K562 (cell line): ENCODE results near the gene SGIP1. TPM values are rescaled to one million over a fixed set of nuclear protein-coding genes. Genes with fewer than 3 reads are reported as not detected.

ENCODE experiments used
- ATAC-seq: fragments of 200-7000 bp; cut with Tn5 transposase; 3 replicates; pipeline ENCODE4 v1.9.1; 2020; ENCODE audit warnings: moderate library complexity
- BruUV-seq: library from RNA; stranded (reverse); fragments of 400-500 nt; replicated peaks from 2 replicates; lab custom pipeline; 2021; lab: Mats Ljungman, UMichigan
- CTCF ChIA-PET: fragments of 300-600 bp; formaldehyde crosslinking; extraction: SDS; loops from one replicate; lab custom pipeline; 2021; ENCODE audit warnings: low intra/inter-chr PET ratio; lab: Yijun Ruan, JAX
- POLR2A ChIA-PET: fragments of 300-600, 350-650 bp; sonication (Branson Sonifier 250); formaldehyde crosslinking; extraction: SDS; loops from one replicate; lab custom pipeline; 2021; ENCODE audit warnings: antibody characterized with exemption, inconsistent platforms; lab: Yijun Ruan, JAX
- DNase-seq, 4 experiments: peaks; one replicate each; pipeline versions ENCODE4 v3.0.0 to v3.0.0-alpha.2; 2011 to 2018; ENCODE audit warnings: low spot score in 3 of 4, mixed read lengths in 3 of 4; ENCODE audit errors: extremely low read depth in 1 of 4
- FAIRE-seq: peaks from 2 replicates; lab custom pipeline; 2011; peaks lifted over from hg19 to GRCh38; lab: Jason Lieb, UNC
- H2AFZ ChIP-seq: 2 replicates; pipeline ENCODE4 v1.6.0; 2011; ENCODE audit warnings: low read depth, low read length, control low read depth, inconsistent platforms
- H3K27ac ChIP-seq: fragments of 200-600 bp; 3 replicates; pipeline ENCODE4 v1.8.0; 2011; ENCODE audit warnings: low read depth, mild to moderate bottlenecking, control low read depth, inconsistent platforms, low read length, moderate library complexity, mixed read lengths; ENCODE audit errors: extremely low read depth
- H3K27me3 ChIP-seq, 2 experiments: fragments of 300-600 bp in 1 of 2; 2 replicates in 1 of 2; 3 replicates in 1 of 2; pipeline versions ENCODE4 v1.6.0 to v1.8.0; 2011; ENCODE audit warnings: inconsistent platforms in 2 of 2, low read length in 2 of 2, mild to moderate bottlenecking in 1 of 2, mixed read lengths in 1 of 2, moderate library complexity in 1 of 2; ENCODE audit not compliant: control insufficient read depth in 2 of 2, insufficient read depth in 2 of 2
- H3K36me3 ChIP-seq: fragments of 300-600 bp; 3 replicates; pipeline ENCODE4 v1.8.0; 2011; ENCODE audit warnings: mild to moderate bottlenecking, low read length, inconsistent platforms; ENCODE audit not compliant: control insufficient read depth, insufficient read depth
- H3K4me1 ChIP-seq, 2 experiments: fragments of 200-600 bp in 1 of 2; replicated peaks in 1 of 2; 2 replicates in 1 of 2; 3 replicates in 1 of 2; pipeline versions ENCODE4 v1.5.1 to v1.8.0; 2011; ENCODE audit warnings: inconsistent platforms in 2 of 2, low read length in 2 of 2, mild to moderate bottlenecking in 1 of 2, mixed read lengths in 1 of 2, moderate library complexity in 1 of 2; ENCODE audit not compliant: control insufficient read depth in 2 of 2, insufficient read depth in 2 of 2
- H3K4me2 ChIP-seq: 2 replicates; pipeline ENCODE4 v1.6.1; 2011; ENCODE audit warnings: low read length, control low read depth, inconsistent platforms, mixed read lengths; ENCODE audit not compliant: insufficient read depth
- H3K4me3 ChIP-seq: fragments of 200-600 bp; sonication (generic), shearing (Covaris generic); 2 replicates; pipeline ENCODE4 v1.5.1; 2016; ENCODE audit warnings: control low read depth, inconsistent platforms
- H3K79me2 ChIP-seq: fragments of 200-600 bp; 3 replicates; pipeline ENCODE4 v1.8.0; 2011; ENCODE audit warnings: low read length, inconsistent platforms; ENCODE audit not compliant: control insufficient read depth, insufficient read depth
- H3K9ac ChIP-seq, 2 experiments: 2 replicates each; pipeline versions ENCODE4 v1.6.0 to v1.6.1; 2011; ENCODE audit warnings: low read depth in 2 of 2, low read length in 2 of 2, control low read depth in 1 of 2, inconsistent platforms in 1 of 2, mild to moderate bottlenecking in 1 of 2, mixed read lengths in 1 of 2; ENCODE audit not compliant: insufficient read depth in 1 of 2
- H3K9me1 ChIP-seq: one replicate; pipeline ENCODE4 v1.6.0; 2011; ENCODE audit warnings: inconsistent platforms, mild to moderate bottlenecking, low read length, moderate library complexity; ENCODE audit not compliant: control insufficient read depth, insufficient read depth
- H3K9me3 ChIP-seq: replicated peaks from 2 replicates; pipeline ENCODE4 v1.5.1; 2011; ENCODE audit warnings: low read depth, low read length, inconsistent platforms; ENCODE audit not compliant: control insufficient read depth, insufficient read depth
- H4K20me1 ChIP-seq: replicated peaks from 2 replicates; pipeline ENCODE4 v1.6.1; 2011; ENCODE audit warnings: low read length, inconsistent platforms, mixed read lengths; ENCODE audit not compliant: control insufficient read depth, insufficient read depth
- ARNT ChIP-seq, 2 experiments: fragments of 450-650 bp; IDR thresholded peaks; 2 replicates each; pipeline ENCODE4 v1.6.1; 2016; ENCODE audit warnings: mild to moderate bottlenecking in 1 of 2
- CEBPB ChIP-seq: fragments of 450-650 bp; IDR thresholded peaks from 2 replicates; pipeline ENCODE4 v1.6.1; 2016; ENCODE audit warnings: missing genetic modification characterization, missing compliant biosample characterization
- CHCHD3 ChIP-seq: fragments of 250-450 bp; sonication (Bioruptor Pico); IDR thresholded peaks from 2 replicates; pipeline ENCODE4 v2.1.2; 2022; ENCODE audit warnings: mild to moderate bottlenecking
- MYNN ChIP-seq, 2 experiments: sonication (generic); formaldehyde crosslinking in 1 of 2; IDR thresholded peaks; 2 replicates each; pipeline versions ENCODE4 v1.5.0 to v1.6.1; 2016 to 2020; ENCODE audit warnings: antibody characterized with exemption in 1 of 2, missing genetic modification reagents in 1 of 2
- NCOA1 ChIP-seq: fragments of 450-650 bp; IDR thresholded peaks from 2 replicates; pipeline ENCODE4 v1.6.1; 2016; ENCODE audit warnings: low read depth
- NFE2 ChIP-seq: IDR thresholded peaks from 2 replicates; pipeline ENCODE4 v1.6.1; 2014; ENCODE audit warnings: antibody characterized with exemption, low read depth
- SETDB1 ChIP-seq: IDR thresholded peaks from one replicate; pipeline ENCODE4 v1.6.1; 2012; ENCODE audit warnings: low read length, control low read depth, inconsistent platforms
- ZC3H11A ChIP-seq: IDR thresholded peaks from 2 replicates; pipeline ENCODE4 v1.6.1; 2012; ENCODE audit warnings: low read depth, low read length, improper control_type of control experiment
- ZFP30 ChIP-seq: fragments of 250-450 bp; sonication (Bioruptor Pico); IDR thresholded peaks from 2 replicates; pipeline ENCODE4 v1.8.0; 2022; ENCODE audit warnings: moderate library complexity, mild to moderate bottlenecking, inconsistent platforms, borderline replicate concordance
- ZKSCAN1 ChIP-seq: fragments of 150-350 bp; IDR thresholded peaks from 2 replicates; pipeline ENCODE4 v1.6.1; 2016; ENCODE audit warnings: low read depth, low read length
- WGBS: fragments of 100-300 bp; shearing (Covaris generic); methylation state at CpG from one replicate; pipeline ENCODE4 v1.1.6; 2016; ENCODE audit warnings: low coverage, mixed read lengths; ENCODE audit not compliant: insufficient coverage; ENCODE audit errors: missing lambda C conversion rate; 5-methylcytosine and 5-hydroxymethylcytosine counted together
- in situ Hi-C: fragments of 300-500 bp; cut with MboI; formaldehyde crosslinking; loops from 4 replicates; pipeline ENCODE4 v1.15.0; 2018; ENCODE audit warnings: inconsistent platforms, mixed read lengths
- intact Hi-C: fragments of 100-400 bp; cut with micrococcal nuclease; formaldehyde crosslinking; loops from 2 replicates; pipeline ENCODE4 v1.14.2; 2022
- polyA plus RNA-seq, 8 experiments: library from polyadenylated mRNA; depleted of rRNA in 4 of 8; stranded (reverse) in 5 of 8; unstranded in 3 of 8; fragments of >200 nt; fragmentation: Nextera tagmentation in 2 of 8; fragmentation: Illumina TruSeq in 1 of 8; extraction: Ambion mirVana in 2 of 8; extraction: Trizol in 1 of 8; gene quantifications; 2 replicates each; pipeline versions ENCODE4 v1.2.1 to v1.2.3, GENCODE V29; 2011 to 2014; ENCODE audit warnings: inconsistent platforms in 1 of 8, missing spikeins in 1 of 8
- total RNA-seq, 7 experiments: library from RNA; depleted of rRNA in 6 of 7; stranded (reverse); fragments of >200 nt in 6 of 7; fragmentation: Illumina TruSeq in 2 of 7; extraction: Trizol in 2 of 7; gene quantifications; 2 replicates each; pipeline versions ENCODE4 v1.2.1 to v1.2.3, GENCODE V29; 2011 to 2021; ENCODE audit warnings: low replicate concordance in 1 of 7

The SGIP1 gene
- total and polyA plus RNA-seq, 9 of the 15 experiments (the other 6 are each of a cell fraction or from before 2014, with no cell fraction given): 0.07 to 0.35 TPM; not detected in 7

GRCh38 chr1:66596191-66596590 is 62.2 kb downstream of the SGIP1 start:
- Histone ChIP-seq H3K4me3 (no peak overlapping the region), H4K20me1 (no peaks in the 10 kb centered on the region), H3K27me3 (peaks cover 0 to 10% of the 10 kb centered on the region in 2 experiments; a peak in 3 of 5 replicates), H3K4me1 (no peaks in the 10 kb centered on the region), H3K9me3 (no peaks in the 10 kb centered on the region), H2AFZ (no peak overlapping the region), H3K27ac (no peak overlapping the region), H3K4me2 (no peak overlapping the region), H3K9ac (no peak overlapping the region), H3K79me2 (no peaks in the 10 kb centered on the region), H3K9me1 (no peaks in the 10 kb centered on the region), H3K36me3 (no peaks in the 10 kb centered on the region)
- 0% methylated on average over 2 of the region's 2 CpGs for WGBS
- POLR2A ChIA-PET: no interaction called here
- no peak for TF ChIP-seq NCOA1
- TF ChIP-seq NFE2: no peak
- no peak for TF ChIP-seq ARNT (IDR thresholded peaks at IDR 0.05)
- no TSS peak for BruUV-seq
- ATAC-seq (no peak), DNase-seq (no peak), FAIRE-seq (no peak)
- intact Hi-C loops: no loop called here
- CTCF ChIA-PET: no interaction called here
- in situ Hi-C loops: no loop called here

- DNase-seq (no peak), FAIRE-seq (no peak), ATAC-seq (no peak)
- H3K36me3 ChIP-seq: no peaks in the 10 kb centered on the region
- H3K9me1 ChIP-seq: no peaks in the 10 kb centered on the region
- H3K27me3 ChIP-seq: peaks cover 0 to 10% of the 10 kb centered on the region in 2 experiments; a peak in 3 of 5 replicates
- no peak for TF ChIP-seq MYNN (IDR thresholded peaks at IDR 0.05)
- no peak for TF ChIP-seq MYNN (CRISPR knock-in tag; IDR thresholded peaks at IDR 0.05)
- no peak for TF ChIP-seq CHCHD3 (CRISPR knock-in tag)
- no peak for TF ChIP-seq ZKSCAN1
- no peak for TF ChIP-seq CEBPB
- TF ChIP-seq ZFP30 (CRISPR knock-in tag): no peak
- TF ChIP-seq ZC3H11A: no peak
- no peak for TF ChIP-seq SETDB1
- ChIA-PET CTCF (no interaction called here), POLR2A (no interaction called here)
- intact Hi-C loops (no loop called here), in situ Hi-C loops (no loop called here)
- H4K20me1 ChIP-seq: no peaks in the 10 kb centered on the region
- no peaks in the 10 kb centered on the region for H3K9me3 ChIP-seq
- no peak overlapping the region for H3K4me3 ChIP-seq
- 0% methylated on average over 4 of the region's 4 CpGs for WGBS
- no peak overlapping the region for H3K4me2 ChIP-seq
- no TSS peak for BruUV-seq
- no peaks in the 10 kb centered on the region for H3K4me1 ChIP-seq
- H3K9ac ChIP-seq: no peak overlapping the region
- no peak overlapping the region for H3K27ac ChIP-seq
- H3K79me2 ChIP-seq: no peaks in the 10 kb centered on the region
- H2AFZ ChIP-seq: no peak overlapping the region
Observed at GRCh38 chr1:66597500-66597899, 63.5 kb downstream of the SGIP1 start.
